HFFc6 (cell line): ENCODE data around the gene IL21. TPM values are rescaled to one million over a fixed set of nuclear protein-coding genes. Genes with fewer than 3 reads are reported as not detected.

Source experiments
- DNase-seq: peaks from one replicate; pipeline ENCODE4 v3.0.0-alpha.2; 2018
- H3K27ac Mint-ChIP-seq: 2 replicates; pipeline ENCODE4 v1.8.0; 2020; ENCODE audit warnings: mild to moderate bottlenecking, mixed read lengths
- H3K27me3 Mint-ChIP-seq: 2 replicates; pipeline ENCODE4 v1.8.0; 2021; ENCODE audit warnings: mild to moderate bottlenecking, moderate library complexity, mixed read lengths; ENCODE audit not compliant: insufficient read depth
- H3K36me3 Mint-ChIP-seq: 2 replicates; pipeline ENCODE4 v1.8.0; 2021; ENCODE audit warnings: low read depth, mixed read lengths
- H3K4me1 Mint-ChIP-seq: 2 replicates; pipeline ENCODE4 v1.8.0; 2020; ENCODE audit warnings: low read depth, mixed read lengths
- H3K4me3 Mint-ChIP-seq: 2 replicates; pipeline ENCODE4 v1.8.0; 2020; ENCODE audit warnings: mild to moderate bottlenecking, moderate library complexity, mixed read lengths
- H3K9me3 Mint-ChIP-seq: 2 replicates; pipeline ENCODE4 v1.8.0; 2020; ENCODE audit warnings: mild to moderate bottlenecking, mixed read lengths
- CTCF ChIP-seq: fragments of 200-600 bp; sonication (generic); IDR thresholded peaks from 2 replicates; pipeline ENCODE4 v1.5.0; 2021; ENCODE audit warnings: antibody characterized with exemption, mild to moderate bottlenecking
- total RNA-seq, 6 experiments: library from RNA; stranded (reverse); fragmentation: NEBNext Ultra II Directional; extraction: Animal tissue kit (Norgen Biotek cat#: 25700); gene quantifications; 2 replicates in 1 of 6; 3 replicates in 5 of 6; pipeline ENCODE4 v1.2.3, GENCODE V29; 2021

IL21 gene
- total RNA-seq, 6 experiments from 2014 or later, result not detected

- DNase-seq, result no peak
- Mint-ChIP-seq H3K9me3 (no peaks in the 10 kb centered on the region), H3K4me3 (no peak overlapping the region), H3K4me1 (peaks cover 11% of the 10 kb centered on the region), H3K27ac (no peak overlapping the region), H3K36me3 (no peaks in the 10 kb centered on the region), H3K27me3 (peaks cover 6% of the 10 kb centered on the region)
- no peak for TF ChIP-seq CTCF
Observed at GRCh38 chr4:122606364-122607043, 14.4 kb downstream of the IL21 start.

GRCh38 chr4:122604146-122604545 is 16.7 kb downstream of the IL21 start:
- Mint-ChIP-seq H3K27ac (no peak overlapping the region), H3K9me3 (no peaks in the 10 kb centered on the region), H3K36me3 (no peaks in the 10 kb centered on the region), H3K4me1 (peaks cover 11% of the 10 kb centered on the region), H3K27me3 (peaks cover 8% of the 10 kb centered on the region), H3K4me3 (no peak overlapping the region)
- no peak for DNase-seq
- no peak for TF ChIP-seq CTCF

GRCh38 chr4:122603156-122603574 is 17.7 kb downstream of the IL21 start:
- H3K4me1 Mint-ChIP-seq, result peaks cover 11% of the 10 kb centered on the region
- no peak overlapping the region for H3K27ac Mint-ChIP-seq
- no peak for DNase-seq
- no peaks in the 10 kb centered on the region for H3K36me3 Mint-ChIP-seq
- H3K9me3 Mint-ChIP-seq, result no peaks in the 10 kb centered on the region
- peaks cover 8% of the 10 kb centered on the region for H3K27me3 Mint-ChIP-seq
- H3K4me3 Mint-ChIP-seq, result no peak overlapping the region; the same call in 1 of the 2 replicates
- no peak for TF ChIP-seq CTCF

GRCh38 chr4:122602277-122603142 is 18.4 kb downstream of the IL21 start:
- peaks cover 8% of the 10 kb centered on the region for H3K27me3 Mint-ChIP-seq
- TF ChIP-seq CTCF, result peak; percentile 74
- H3K4me1 Mint-ChIP-seq, result peaks cover 11% of the 10 kb centered on the region
- H3K4me3 Mint-ChIP-seq, result peak overlapping the region; percentile 43; the same call in 1 of the 2 replicates
- no peaks in the 10 kb centered on the region for H3K36me3 Mint-ChIP-seq
- H3K27ac Mint-ChIP-seq, result no peak overlapping the region
- no peaks in the 10 kb centered on the region for H3K9me3 Mint-ChIP-seq
- DNase-seq, result peak; percentile 55

GRCh38 chr4:122591196-122591595 is 29.7 kb downstream of the IL21 start:
- no peak overlapping the region for H3K27ac Mint-ChIP-seq
- H3K4me1 Mint-ChIP-seq, result peaks cover 18% of the 10 kb centered on the region
- TF ChIP-seq CTCF, result no peak
- H3K9me3 Mint-ChIP-seq, result no peaks in the 10 kb centered on the region
- no peak for DNase-seq
- peaks cover 7% of the 10 kb centered on the region for H3K27me3 Mint-ChIP-seq
- no peak overlapping the region for H3K4me3 Mint-ChIP-seq
- H3K36me3 Mint-ChIP-seq, result no peaks in the 10 kb centered on the region
